ENCODE results near the gene DHX40.
"Not testable (repeated sequence)": the region's sequence is repeated elsewhere in the genome, so short reads cannot be mapped to it uniquely, and the experiment has no call there.

The DHX40 gene

DNA sequence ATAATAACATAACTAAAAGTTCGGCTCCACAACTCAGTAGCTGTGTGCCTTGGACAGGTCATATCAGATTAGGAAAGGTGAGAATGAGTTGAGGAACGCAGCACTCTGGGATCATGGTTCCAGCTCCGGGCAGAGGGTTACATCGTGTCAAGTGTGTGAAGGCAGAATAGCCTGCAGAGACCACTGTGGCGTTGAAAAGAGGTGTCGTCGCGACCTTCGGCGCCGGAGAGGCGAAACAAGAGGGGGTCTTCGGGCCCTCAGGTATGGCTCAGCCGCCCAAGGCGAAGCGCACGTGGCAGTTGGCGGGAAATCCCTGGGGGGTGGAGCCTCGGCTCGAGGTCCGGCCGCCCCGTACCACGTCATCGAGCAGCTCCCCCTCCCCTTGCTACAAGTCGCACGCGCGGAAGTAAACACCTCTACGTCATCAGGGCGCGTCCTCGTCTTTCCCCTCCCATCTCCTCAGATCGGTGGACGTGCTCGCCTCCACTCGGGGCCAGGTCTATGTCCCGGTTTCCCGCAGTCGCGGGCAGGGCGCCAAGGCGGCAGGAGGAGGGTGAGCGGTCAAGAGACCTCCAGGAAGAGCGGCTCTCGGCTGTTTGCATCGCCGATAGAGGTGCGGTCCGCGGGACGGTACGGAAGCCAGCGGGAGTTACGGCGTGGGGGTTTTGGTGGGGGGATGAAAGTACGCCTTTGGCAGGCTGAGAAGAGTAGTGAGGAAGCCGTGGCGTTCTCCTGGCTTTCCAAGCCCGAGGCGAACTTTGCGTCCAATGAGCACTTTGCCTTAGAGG is at the start of gene DHX40:
DHX40 (plus strand) TSS at position 440 of the 788 bp plus-strand sequence; CDS start at position 502, 62 bp downstream.
- peak; percentile 95 for DNase-seq (ENCODE audit: low read depth, low spot score)

DNA sequence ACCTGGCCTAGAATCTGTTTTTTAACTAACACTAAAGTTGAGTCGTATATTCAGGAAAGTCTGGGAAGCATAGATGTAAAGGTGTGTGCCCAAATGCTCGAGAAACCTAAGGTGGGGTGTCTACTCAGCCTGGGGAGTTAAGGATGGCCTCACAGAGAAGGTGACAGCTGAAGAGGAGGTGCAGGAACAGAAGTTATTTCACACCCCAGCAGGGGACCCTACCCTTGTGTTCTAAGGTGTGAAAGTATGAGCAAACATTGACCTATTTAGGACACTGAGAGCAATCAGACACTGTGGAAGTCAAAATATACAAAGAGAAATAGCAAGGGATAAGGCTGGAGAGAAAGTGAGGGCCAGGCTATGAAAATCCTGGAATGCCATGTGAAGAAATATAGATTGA is 49.0 kb upstream of the DHX40 start:
- no peak for DNase-seq (ENCODE audit: low read depth, low spot score)

DNA sequence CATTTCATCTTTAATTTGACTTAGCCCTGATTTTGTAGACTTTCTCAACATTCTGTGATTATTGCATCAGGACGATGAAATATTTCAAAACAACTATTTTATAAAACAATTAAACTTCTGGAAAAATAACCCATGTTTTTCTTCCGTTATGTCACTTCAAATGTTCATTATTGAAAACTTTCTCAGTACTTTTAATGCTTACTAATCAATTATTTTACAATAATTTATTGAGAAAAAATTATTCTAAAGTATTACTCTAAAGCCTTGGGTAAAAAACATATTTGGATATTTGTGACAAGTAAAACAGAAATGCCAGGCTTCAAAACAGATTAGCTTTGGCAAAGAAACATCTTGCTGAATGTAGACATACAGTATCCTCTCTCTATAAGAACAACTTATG is 46.3 kb upstream of the DHX40 start:
- DNase-seq (ENCODE audit: low read depth, low spot score): no peak

DNA sequence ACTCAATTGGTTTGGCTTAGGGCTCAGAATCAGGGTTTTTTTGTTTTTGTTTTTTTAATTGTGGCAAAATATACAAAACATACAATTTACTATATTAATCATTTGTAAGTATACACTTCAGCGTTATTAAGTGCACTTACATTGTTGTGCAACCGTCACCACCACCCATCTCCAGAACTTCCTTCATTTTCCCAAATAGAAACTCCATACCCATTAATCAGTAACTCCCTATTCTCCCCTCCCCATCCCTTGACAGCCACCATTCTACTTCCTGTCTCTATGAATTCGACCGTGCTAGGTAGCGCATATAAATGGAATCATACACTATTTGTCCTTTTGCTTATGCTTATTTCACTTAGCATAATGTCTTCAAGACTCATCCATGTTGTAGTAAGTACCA is 45.2 kb upstream of the DHX40 start:
- no peak for DNase-seq (ENCODE audit: low read depth, low spot score)

- peak; percentile 35 for DNase-seq (ENCODE audit: low read depth, low spot score)
Measured at GRCh38 chr17:59521465-59522126, 43.8 kb upstream of the DHX40 start.

DNA sequence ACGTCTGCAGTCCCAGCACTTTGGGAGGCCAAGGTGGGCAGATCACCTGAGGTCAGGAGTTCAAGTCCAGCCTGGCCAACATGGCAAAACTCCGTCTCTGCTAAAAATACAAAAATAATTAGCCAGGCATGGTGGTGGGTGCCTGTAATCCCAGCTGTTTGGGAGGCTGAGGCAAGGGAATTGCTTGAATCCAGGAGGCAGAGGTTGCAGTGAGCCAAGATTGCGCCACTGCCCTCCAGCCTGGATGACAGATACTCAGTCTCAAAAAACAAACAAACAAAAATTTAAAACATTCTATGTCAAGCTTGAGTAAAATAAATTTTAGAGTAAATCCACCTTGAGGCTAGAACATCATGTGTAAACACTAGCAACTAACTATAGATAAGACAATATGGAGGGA is 40.5 kb upstream of the DHX40 start:
- not testable (repeated sequence) for DNase-seq (ENCODE audit: low read depth, low spot score)

DNA sequence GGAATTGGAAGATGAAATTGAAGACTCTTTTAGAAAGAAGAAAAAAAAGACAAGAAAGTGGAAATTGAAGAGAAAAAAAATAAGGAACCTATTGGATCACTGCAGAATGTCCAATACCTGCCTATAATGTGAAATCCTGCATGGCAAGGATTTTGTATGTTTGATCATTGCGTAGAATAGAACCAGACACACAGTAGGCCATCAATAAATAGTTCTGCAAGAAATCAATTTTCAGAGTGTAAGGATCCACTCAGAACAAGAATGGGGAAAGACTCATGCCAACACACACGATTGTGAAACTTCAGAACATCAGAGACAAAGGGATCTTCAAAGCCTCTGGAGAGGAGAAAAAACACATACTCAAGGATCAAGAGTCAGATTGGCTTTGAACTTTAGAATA is 39.7 kb upstream of the DHX40 start:
- no peak for DNase-seq (ENCODE audit: low read depth, low spot score)

DNA sequence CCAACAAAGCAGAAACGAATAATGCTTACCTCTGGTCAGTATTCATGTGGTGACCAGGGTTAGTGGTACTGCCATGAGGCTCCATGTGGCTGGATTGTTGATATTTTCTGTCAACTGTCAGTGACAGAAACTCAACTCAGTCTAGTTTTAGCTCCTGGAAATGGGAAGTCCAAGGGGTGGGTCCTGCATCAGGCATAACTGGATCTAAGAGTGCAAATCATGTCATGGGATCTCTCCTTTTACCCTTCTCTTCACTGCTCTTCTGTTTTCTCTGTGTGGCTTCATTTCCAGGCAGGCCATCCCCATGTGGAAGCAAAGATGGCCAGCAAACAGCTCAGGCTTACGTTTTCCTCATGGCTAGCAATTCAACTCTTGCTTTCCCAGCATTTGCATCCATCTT is 39.0 kb upstream of the DHX40 start:
- DNase-seq (ENCODE audit: low read depth, low spot score): no peak

DNA sequence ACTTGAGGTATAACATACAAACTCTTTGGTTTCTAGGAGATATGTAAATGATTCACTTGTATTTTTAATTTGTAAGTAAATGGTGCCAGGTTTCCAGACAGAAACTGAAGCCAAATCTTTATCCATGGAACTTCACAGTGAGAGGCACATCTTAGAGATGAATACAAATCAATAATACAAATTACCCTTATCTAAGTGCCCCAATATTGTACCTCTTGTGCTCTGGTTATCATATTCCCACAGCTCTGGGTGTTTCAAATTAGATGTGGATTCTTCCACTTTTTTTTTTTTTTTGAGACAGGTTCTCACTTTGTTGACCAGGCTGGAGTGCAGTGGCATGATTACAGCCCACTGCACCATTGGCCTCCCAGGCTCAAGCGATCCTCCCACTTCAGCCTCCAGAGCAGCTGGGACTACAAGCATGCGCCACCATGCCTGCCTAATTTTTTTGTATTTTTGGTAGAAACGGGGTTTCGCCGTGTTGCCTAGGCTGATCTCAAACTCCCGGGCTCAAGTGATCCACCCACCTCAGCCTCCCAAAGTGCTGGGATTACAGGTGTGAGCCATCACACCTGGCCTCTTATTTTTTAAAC is 38.0 kb upstream of the DHX40 start:
- no peak for DNase-seq (ENCODE audit: low read depth, low spot score)

DNA sequence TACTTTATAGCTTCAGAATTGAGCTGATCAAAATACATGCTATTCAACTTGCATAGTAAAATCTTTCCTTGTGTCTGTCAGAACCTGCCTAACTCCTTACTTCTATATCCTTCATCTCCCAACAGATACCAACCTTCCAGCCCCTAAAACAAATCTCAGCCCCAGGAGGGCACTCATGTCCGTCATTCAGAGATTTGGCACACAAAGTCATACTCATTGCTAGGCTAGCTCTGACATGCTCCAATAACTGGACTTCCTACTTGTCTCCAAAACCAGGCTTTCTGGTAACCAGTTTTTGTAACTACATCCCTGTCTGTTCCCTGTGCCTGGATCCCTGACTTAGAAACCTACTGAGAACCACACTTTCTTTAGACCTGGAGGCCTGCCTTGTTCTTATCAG is 37.5 kb upstream of the DHX40 start:
- no peak for DNase-seq (ENCODE audit: low read depth, low spot score)

GRCh38 chr17:59530531-59530930 is 34.9 kb upstream of the DHX40 start:
- no peak for DNase-seq (ENCODE audit: low read depth, low spot score)

GRCh38 chr17:59533694-59534093 is 31.7 kb upstream of the DHX40 start:
- DNase-seq (ENCODE audit: low read depth, low spot score): no peak

DNA sequence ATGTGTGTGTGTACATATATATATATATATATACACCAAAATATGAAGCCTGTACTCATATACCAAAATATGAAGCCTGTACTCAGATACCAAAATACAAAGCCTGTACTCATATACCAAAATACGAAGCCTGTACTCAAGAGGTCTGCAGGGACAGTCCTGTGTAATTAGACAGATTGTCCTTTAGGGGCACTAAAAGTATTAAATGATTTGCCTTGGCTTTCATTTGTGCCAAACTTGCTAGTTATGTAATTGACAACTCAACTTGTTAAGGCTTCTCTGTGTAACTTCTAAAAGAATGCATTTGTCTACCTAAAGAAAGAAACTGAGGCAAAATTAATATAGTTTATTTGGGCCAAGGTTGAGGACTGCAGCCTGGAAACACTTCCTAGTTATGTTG is 30.8 kb upstream of the DHX40 start:
- no peak for DNase-seq (ENCODE audit: low read depth, low spot score)

- no peak for DNase-seq (ENCODE audit: low read depth, low spot score)
Measured at GRCh38 chr17:59538195-59538909, 27.1 kb upstream of the DHX40 start.

DNA sequence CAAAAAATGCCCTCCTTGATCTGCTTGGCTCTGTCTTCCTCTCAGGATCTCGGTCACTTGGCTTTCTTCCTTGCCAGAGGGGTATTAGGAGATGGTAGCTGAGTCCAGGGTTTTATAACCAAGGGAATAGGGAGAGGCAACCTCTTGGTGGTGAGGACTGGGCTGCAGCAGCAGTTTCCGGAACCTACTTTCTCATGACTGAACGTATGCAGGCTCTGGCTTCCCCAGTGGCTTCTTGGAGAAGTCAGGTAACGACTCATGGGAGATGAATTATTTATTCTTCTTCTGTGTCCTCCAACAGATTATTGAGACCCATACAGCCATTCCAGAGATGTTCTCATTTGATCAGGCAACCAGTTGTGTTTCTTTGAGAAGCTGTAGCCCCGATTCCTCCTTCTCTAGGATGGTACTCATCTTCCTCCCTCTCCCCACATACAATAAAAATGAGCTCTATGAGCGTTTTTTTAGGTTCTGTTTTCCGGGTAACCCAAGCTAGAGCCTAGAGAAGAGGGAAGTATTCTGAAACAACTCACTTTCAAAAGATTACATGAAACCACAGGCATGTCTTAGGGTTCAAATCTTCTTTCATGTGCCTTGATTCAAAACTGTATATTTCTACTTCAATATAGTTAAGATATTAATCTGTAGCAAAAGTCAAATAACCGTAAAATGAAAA is 22.3 kb upstream of the DHX40 start:
- no peak for DNase-seq (ENCODE audit: low read depth, low spot score)

DNA sequence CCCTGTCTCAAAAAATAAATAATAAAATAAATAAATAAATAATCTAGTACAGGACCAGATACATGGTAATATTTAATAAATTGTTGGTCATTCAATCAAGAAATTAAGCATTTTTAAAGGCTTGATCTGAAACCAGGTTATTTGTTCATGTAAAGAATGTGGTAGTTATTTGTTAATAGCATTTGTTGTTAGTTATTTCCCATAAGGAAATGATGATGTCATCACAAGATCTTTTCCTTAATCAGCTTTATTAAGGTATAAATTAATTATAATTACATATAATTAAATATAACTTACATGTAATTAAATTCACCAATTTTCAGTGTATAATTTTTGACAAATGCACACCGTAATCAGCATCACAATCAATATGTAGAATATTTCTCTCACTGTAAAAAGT is 19.5 kb upstream of the DHX40 start:
- no peak for DNase-seq (ENCODE audit: low read depth, low spot score)

- no peak for DNase-seq (ENCODE audit: low read depth, low spot score)
Measured at GRCh38 chr17:59547131-59547915, 18.1 kb upstream of the DHX40 start.

- DNase-seq (ENCODE audit: low read depth, low spot score): not testable (repeated sequence)
Measured at GRCh38 chr17:59548985-59549384, 16.4 kb upstream of the DHX40 start.

- DNase-seq (ENCODE audit: low read depth, low spot score): no peak
Measured at GRCh38 chr17:59550703-59551102, 14.7 kb upstream of the DHX40 start.

- DNase-seq (ENCODE audit: low read depth, low spot score): no peak
Measured at GRCh38 chr17:59558039-59558438, 7.4 kb upstream of the DHX40 start.

GRCh38 chr17:59558953-59559352 is 6.5 kb upstream of the DHX40 start:
- no peak for DNase-seq (ENCODE audit: low read depth, low spot score)

Data from activated naive CD8-positive, alpha-beta T cell treated with anti-CD3 and anti-CD28 coated beads, Interleukin-2, amount 50 U/mL, for 16 hours (primary cell).